ENCODE data around the gene CNOT4.
"Not testable (repeated sequence)": the region's sequence is repeated elsewhere in the genome, so short reads cannot be mapped to it uniquely, and the experiment has no call there.

Gene CNOT4

DNA sequence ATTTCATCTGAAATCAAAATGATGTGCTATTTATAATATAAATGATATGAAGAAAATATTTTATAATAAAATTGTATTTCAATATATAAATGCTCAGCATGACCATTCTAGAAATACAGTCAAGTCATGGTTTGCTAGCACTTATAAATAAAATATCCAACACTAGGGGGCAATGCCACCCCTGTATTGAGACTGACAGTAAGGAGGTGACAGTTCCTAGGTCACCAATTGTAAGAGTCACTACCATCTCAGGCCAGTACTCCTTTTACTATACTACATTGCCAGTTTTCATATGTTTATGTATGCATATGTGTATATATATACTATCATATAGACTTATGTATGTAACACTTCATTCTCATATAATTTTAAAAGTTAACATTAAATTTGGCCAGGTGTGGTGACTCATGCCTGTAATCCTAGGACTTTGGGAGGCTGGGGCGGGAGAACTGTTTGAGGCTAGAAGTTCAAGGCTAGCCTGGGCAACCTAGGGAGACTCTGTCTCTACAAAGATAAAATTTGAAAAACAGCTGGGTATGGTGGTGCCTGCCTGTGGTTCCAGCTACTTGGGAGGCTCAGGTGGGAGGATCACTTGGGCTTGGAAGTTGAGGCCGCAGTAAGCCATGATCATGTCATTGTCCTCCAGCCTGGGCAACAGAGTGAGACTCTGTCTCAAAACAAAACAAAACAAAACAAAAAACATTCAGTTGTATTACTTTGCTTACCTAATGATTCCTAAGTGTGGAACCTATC is 2.4 kb upstream of the CNOT4 start:
- DNase-seq, result peak; percentile 32

GRCh38 chr7:135510592-135511183 is 786 bp upstream of the CNOT4 start:
- DNase-seq, result peak; percentile 22

DNA sequence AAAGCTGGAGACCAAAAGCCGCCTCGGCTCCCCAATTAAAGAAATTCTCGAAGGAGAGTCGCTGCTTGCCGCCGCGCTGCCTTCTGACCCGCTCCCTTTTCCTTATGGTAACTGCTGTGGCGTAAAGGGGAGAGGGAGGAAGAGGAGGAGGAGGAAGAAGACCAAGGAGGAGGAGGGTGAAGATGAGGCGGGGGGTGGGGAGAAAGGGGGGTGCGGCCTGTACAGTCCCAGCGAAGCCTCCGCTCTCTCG is 388 bp downstream of the CNOT4 start:
- DNase-seq, result no peak

GRCh38 chr7:135508883-135509588 is 866 bp downstream of the CNOT4 start:
- DNase-seq, result peak; percentile 21

DNA sequence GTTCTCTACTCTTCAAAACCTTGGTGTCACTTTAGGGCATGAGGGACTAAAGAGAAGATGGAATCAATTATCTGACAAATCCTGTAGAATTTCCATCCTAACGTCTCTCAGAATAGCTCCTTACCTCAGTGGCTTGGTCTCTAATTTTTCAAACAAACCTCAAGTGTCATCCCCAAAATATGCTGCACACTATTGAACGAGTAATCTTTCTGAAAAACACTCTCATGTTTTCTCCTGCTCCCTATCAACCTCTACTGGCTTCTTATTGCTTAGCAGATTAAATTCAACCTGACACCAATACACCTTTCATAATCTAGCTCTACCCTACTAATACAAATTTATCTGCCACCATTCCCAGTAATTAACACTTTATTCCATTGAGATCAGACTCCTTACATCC is 8.5 kb downstream of the CNOT4 start:
- peak; percentile 64 for DNase-seq

- no peak for DNase-seq
Observed at GRCh38 chr7:135499818-135500217, 10.1 kb downstream of the CNOT4 start.

GRCh38 chr7:135497161-135497560 is 12.7 kb downstream of the CNOT4 start:
- DNase-seq, result not testable (repeated sequence)

- no peak for DNase-seq
Observed at GRCh38 chr7:135493362-135493761, 16.5 kb downstream of the CNOT4 start.

GRCh38 chr7:135492151-135492550 is 17.8 kb downstream of the CNOT4 start:
- DNase-seq, result no peak

GRCh38 chr7:135490783-135491182 is 19.1 kb downstream of the CNOT4 start:
- peak; percentile 46 for DNase-seq

- no peak for DNase-seq
Observed at GRCh38 chr7:135489791-135490190, 20.1 kb downstream of the CNOT4 start.

- peak; percentile 38 for DNase-seq
Observed at GRCh38 chr7:135486261-135486920, 23.5 kb downstream of the CNOT4 start.

- DNase-seq, result no peak
Observed at GRCh38 chr7:135481598-135481979, 28.3 kb downstream of the CNOT4 start.

GRCh38 chr7:135480966-135481597 is 28.8 kb downstream of the CNOT4 start:
- DNase-seq, result no peak

DNA sequence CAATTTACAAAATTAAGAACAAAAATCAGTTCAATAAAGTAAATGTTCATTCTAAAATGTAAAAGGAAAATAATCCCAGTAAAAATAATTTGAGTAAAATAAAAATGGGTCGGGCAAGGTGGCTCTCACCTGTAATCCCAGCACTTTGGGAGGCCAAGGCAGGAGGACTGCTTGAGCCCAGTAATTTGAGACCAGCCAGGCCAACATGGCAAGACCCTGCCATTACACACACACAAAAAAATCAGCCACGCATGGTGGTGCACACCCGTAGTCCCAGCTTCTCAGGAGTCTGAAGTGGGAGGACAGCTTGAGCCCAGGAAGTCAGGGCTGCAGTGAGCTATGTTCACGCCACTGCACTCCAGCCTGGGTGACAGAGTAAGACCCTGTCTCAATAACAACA is 34.4 kb downstream of the CNOT4 start:
- DNase-seq, result no peak

DNA sequence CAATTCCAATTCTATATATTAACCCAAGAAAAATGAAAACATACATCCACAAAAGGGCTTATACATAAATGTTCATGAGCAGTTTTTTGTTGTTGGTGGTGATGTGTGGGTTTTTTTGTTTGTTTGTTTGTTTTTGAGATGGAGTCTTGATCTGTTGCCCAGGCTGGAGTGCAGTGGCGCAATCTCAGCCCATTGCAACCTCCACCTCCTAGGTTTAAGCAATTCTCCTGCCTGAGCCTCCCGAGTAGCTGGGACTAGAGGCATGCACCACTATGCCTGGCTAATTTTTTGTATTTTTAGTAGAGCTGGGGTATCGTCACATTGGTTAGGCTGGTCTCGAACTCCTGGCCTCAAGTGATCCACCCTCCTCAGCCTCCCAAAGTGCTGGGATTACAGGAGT is 40.2 kb downstream of the CNOT4 start:
- DNase-seq, result not testable (repeated sequence)

DNA sequence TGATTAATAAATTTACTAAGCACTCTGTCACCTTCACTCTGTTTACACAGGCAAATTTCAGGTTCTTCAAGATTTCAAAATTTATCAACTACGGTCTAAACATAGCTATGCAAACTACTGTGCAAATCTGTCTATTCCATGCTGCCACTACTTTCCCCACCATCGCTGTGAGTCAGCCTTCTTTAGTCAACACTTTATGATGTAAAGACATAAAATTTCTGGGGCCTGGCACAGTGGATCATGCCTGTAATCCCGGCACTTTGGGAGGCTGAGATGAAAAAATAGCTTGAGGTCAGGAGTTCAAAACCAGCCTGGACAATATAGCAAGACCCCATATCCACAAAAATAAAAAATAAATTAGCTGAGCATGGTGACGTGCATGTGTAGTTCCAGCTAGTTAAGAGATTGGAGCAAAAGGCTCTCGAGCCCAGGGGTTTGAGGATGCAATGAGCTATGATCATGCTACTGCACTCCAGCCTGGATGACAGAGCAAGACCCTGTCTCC is 42.6 kb downstream of the CNOT4 start:
- peak; percentile 28 for DNase-seq

- DNase-seq, result no peak
Observed at GRCh38 chr7:135466442-135467206, 43.3 kb downstream of the CNOT4 start.

- no peak for DNase-seq
Observed at GRCh38 chr7:135463908-135464307, 46.0 kb downstream of the CNOT4 start.

- no peak for DNase-seq
Observed at GRCh38 chr7:135459951-135460567, 49.8 kb downstream of the CNOT4 start.

GRCh38 chr7:135459076-135459475 is 50.8 kb downstream of the CNOT4 start:
- DNase-seq, result no peak

- no peak for DNase-seq
Observed at GRCh38 chr7:135454060-135454459, 55.8 kb downstream of the CNOT4 start.

All from fibroblast of skin of right quadriceps (primary cell).